Measurements from ENCODE around the gene COL6A2.

DNA sequence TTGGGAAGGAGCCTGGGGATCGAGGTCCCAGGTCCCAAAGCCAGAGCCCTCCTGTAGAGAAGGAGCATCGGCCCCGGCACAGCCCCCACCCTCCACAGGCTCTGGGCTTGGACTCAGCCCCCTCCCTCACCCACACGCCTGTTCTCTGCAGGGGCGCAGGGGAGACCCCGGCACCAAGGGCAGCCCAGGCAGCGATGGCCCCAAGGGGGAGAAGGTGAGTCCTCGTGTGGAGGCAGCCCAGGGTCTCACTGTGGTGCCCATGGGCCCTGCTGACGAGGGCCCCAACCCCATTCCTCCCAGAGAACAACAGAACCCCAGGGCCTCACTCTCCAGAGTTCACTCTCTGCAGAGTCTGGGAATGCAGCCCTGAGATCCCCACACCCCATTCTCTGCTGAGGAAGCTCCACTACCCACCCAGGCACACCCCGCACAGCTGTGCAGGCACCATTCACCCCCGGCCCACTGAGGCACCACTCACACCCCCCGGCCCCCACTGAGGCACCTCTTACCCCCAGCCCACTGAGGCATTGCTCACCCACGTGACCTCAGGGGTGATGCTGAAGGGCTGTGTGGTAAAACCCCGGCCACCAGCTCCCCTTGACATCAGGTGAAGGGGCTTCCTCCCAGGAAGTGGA, 21.8 kb downstream of the COL6A2 start:
- TF ChIP-seq, protein P1, sequence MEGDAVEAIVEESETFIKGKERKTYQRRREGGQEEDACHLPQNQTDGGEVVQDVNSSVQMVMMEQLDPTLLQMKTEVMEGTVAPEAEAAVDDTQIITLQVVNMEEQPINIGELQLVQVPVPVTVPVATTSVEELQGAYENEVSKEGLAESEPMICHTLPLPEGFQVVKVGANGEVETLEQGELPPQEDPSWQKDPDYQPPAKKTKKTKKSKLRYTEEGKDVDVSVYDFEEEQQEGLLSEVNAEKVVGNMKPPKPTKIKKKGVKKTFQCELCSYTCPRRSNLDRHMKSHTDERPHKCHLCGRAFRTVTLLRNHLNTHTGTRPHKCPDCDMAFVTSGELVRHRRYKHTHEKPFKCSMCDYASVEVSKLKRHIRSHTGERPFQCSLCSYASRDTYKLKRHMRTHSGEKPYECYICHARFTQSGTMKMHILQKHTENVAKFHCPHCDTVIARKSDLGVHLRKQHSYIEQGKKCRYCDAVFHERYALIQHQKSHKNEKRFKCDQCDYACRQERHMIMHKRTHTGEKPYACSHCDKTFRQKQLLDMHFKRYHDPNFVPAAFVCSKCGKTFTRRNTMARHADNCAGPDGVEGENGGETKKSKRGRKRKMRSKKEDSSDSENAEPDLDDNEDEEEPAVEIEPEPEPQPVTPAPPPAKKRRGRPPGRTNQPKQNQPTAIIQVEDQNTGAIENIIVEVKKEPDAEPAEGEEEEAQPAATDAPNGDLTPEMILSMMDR (IDR thresholded peaks at IDR 0.05 in 8 of 11, conservative IDR thresholded peaks at IDR 0.05 in 3 of 11), result no peak
- TF ChIP-seq POLR2AphosphoS5 (IDR thresholded peaks at IDR 0.05) (no peak), POLR2A (IDR thresholded peaks at IDR 0.05) (no peak)

Data from spleen (tissue), 7 donors.